ENCODE results near the gene RPL36AL. TPM values are rescaled to one million over a fixed set of nuclear protein-coding genes. Genes with fewer than 3 reads are reported as not detected.

RPL36AL gene
- total RNA-seq, 2 experiments from 2014 or later: 339 to 370 TPM

GRCh38 chr14:49598189-49598484 lies 22.3 kb downstream of the RPL36AL start:
- Histone ChIP-seq H3K36me3 (ENCODE audit: insufficient read depth, low read length) (peaks cover 1% of the 10 kb centered on the region), H3K27ac (ENCODE audit: low read depth in 1 of 2, low read length in 2 of 2) (peak overlapping the region; percentile 91 to 95), H3K4me3 (ENCODE audit: low read length) (peak overlapping the region; percentile 98), H3K4me1 (ENCODE audit: insufficient read depth, low read length) (peaks cover 13% of the 10 kb centered on the region), H3K9me3 (ENCODE audit: control insufficient read depth in 1 of 2, insufficient read depth in 1 of 2, low read length in 2 of 2) (no peaks in the 10 kb centered on the region), H3K27me3 (ENCODE audit: control insufficient read depth in 1 of 2, insufficient read depth in 2 of 2, low read length in 2 of 2) (no peaks in the 10 kb centered on the region)
- peak; percentile 13 for ATAC-seq (ENCODE audit: poor library complexity)
- POLR2A ChIA-PET: interaction anchor here (0.6 to 8.5 kb wide), 11 partner anchors 9 to 714 kb away, joined by 3 to 141 read pairs (median 12); partner anchors contain the start of genes DMAC2L, DNAAF2, KLHDC2 and L2HGDH
- no peaks in the 10 kb centered on the region for H3K9me3 Mint-ChIP-seq
- no peak for DNase-seq
- H3K4me1 Mint-ChIP-seq (ENCODE audit: low read depth): peaks cover 43% of the 10 kb centered on the region
- TF ChIP-seq CTCF (IDR thresholded peaks at IDR 0.05): no peak
- H3K4me3 Mint-ChIP-seq: peak overlapping the region; percentile 97
- H3K36me3 Mint-ChIP-seq (ENCODE audit: low read depth): peaks cover 25% of the 10 kb centered on the region
- CTCF ChIA-PET: interaction anchor here (0.7 to 3.4 kb wide), 5 partner anchors 11 to 263 kb away, joined by 3 to 43 read pairs (median 11); partner anchors contain the start of genes MGAT2, RPL36AL and RPS29
- H3K27me3 Mint-ChIP-seq: no peaks in the 10 kb centered on the region
- H3K27ac Mint-ChIP-seq: peak overlapping the region; percentile 98
- intact Hi-C loops (cut with DNase I, micrococcal nuclease): loop anchor here (1.0 to 5.0 kb wide), 4 partner anchors 12 to 169 kb away; partner anchors contain the start of genes MGAT2 (in 2 of the 2), RPL36AL (in 2 of the 2), KLHDC2 (in 1 of the 2) and RPS29 (in 1 of the 2)

DNA sequence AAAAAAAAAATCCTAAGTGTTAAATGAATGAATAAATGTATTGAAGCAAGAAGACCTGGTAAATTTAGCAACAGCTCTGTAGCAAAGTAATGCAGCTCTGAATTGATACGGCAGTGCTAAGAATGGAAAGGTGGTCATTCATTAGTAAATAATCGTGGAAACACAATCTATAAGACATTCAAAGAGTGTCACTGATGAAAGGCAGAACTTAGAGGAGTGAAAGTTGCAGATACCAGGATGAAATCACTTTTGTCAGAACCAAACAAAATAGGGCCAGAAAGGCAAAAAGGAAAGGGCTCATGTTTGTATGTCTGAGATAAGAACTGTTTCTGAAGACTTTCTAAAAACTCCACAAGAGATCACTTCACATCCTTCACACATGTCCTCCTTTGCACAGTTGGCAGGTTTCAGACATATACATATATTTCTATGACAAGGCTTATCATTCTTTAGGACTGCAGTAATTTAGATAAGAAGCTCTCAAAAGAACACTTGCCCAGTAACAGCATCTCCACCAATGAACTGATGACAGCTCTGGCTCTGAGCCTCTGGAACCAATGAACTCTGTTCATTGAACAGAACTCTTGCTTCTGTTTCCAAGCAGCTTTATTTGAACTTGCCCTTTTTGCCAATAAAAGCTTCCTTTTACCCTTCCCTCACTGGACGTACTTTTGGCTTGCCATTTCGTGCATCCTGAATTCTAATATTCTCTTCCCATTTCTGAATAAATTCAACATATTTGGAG lies 25.9 kb downstream of the RPL36AL start:
- Histone ChIP-seq H3K36me3 (ENCODE audit: insufficient read depth, low read length) (no peaks in the 10 kb centered on the region), H3K9me3 (ENCODE audit: control insufficient read depth in 1 of 2, insufficient read depth in 1 of 2, low read length in 2 of 2) (no peaks in the 10 kb centered on the region), H3K27me3 (ENCODE audit: control insufficient read depth in 1 of 2, insufficient read depth in 2 of 2, low read length in 2 of 2) (no peaks in the 10 kb centered on the region), H3K4me3 (ENCODE audit: low read length) (no peak overlapping the region), H3K4me1 (ENCODE audit: insufficient read depth, low read length) (peaks cover 9% of the 10 kb centered on the region), H3K27ac (ENCODE audit: low read depth in 1 of 2, low read length in 2 of 2) (no peak overlapping the region)
- H3K9me3 Mint-ChIP-seq: no peaks in the 10 kb centered on the region
- peak overlapping the region; percentile 3 for H3K27ac Mint-ChIP-seq
- H3K4me1 Mint-ChIP-seq (ENCODE audit: low read depth): peaks cover 25% of the 10 kb centered on the region
- no peaks in the 10 kb centered on the region for H3K27me3 Mint-ChIP-seq
- H3K4me3 Mint-ChIP-seq: peak overlapping the region; percentile 20
- no peak for DNase-seq
- H3K36me3 Mint-ChIP-seq (ENCODE audit: low read depth): peaks cover 17% of the 10 kb centered on the region
- intact Hi-C loops (cut with DNase I, micrococcal nuclease): loop anchor here in 1 of 2 experiments (5.0 kb wide), 1 partner anchor 173 kb away; the partner anchor contains the start of gene KLHDC2
- CTCF ChIA-PET: interaction anchor here (1.3 to 2.1 kb wide), 3 partner anchors 8 to 39 kb away, joined by 5 to 16 read pairs (median 5); partner anchors contain the start of gene RPS29
- POLR2A ChIA-PET: interaction anchor here (0.9 to 2.0 kb wide), 4 partner anchors 8 to 173 kb away, joined by 3 to 9 read pairs (median 4); partner anchors contain the start of genes MGAT2, RPL36AL and RPS29
- TF ChIP-seq CTCF (IDR thresholded peaks at IDR 0.05): no peak
- ATAC-seq (ENCODE audit: poor library complexity): no peak

GRCh38 chr14:49593016-49593415 lies 27.4 kb downstream of the RPL36AL start:
- no peaks in the 10 kb centered on the region for H3K27me3 ChIP-seq (ENCODE audit: control insufficient read depth in 1 of 2, insufficient read depth in 2 of 2, low read length in 2 of 2)
- Mint-ChIP-seq H3K27me3 (no peaks in the 10 kb centered on the region), H3K27ac (no peak overlapping the region), H3K36me3 (ENCODE audit: low read depth) (peaks cover 4% of the 10 kb centered on the region), H3K4me1 (ENCODE audit: low read depth) (peaks cover 14% of the 10 kb centered on the region), H3K4me3 (no peak overlapping the region), H3K9me3 (no peaks in the 10 kb centered on the region)
- H3K36me3 ChIP-seq (ENCODE audit: insufficient read depth, low read length): no peaks in the 10 kb centered on the region
- H3K4me3 ChIP-seq (ENCODE audit: low read length): no peak overlapping the region
- POLR2A ChIA-PET: no interaction called here
- no peak for TF ChIP-seq CTCF (IDR thresholded peaks at IDR 0.05)
- ATAC-seq (ENCODE audit: poor library complexity) (no peak), DNase-seq (no peak)
- CTCF ChIA-PET: interaction anchor here (1.5 kb wide), 1 partner anchor 41 kb away, joined by 5 read pairs; no protein-coding TSS in a partner anchor
- no peaks in the 10 kb centered on the region for H3K9me3 ChIP-seq (ENCODE audit: control insufficient read depth in 1 of 2, insufficient read depth in 1 of 2, low read length in 2 of 2)
- intact Hi-C loops (cut with DNase I, micrococcal nuclease): no loop called here
- H3K4me1 ChIP-seq (ENCODE audit: insufficient read depth, low read length): peaks cover 9% of the 10 kb centered on the region
- H3K27ac ChIP-seq (ENCODE audit: low read depth in 1 of 2, low read length in 2 of 2): no peak overlapping the region
